ENCODE data around the gene PELO.

- TF ChIP-seq, protein P1, sequence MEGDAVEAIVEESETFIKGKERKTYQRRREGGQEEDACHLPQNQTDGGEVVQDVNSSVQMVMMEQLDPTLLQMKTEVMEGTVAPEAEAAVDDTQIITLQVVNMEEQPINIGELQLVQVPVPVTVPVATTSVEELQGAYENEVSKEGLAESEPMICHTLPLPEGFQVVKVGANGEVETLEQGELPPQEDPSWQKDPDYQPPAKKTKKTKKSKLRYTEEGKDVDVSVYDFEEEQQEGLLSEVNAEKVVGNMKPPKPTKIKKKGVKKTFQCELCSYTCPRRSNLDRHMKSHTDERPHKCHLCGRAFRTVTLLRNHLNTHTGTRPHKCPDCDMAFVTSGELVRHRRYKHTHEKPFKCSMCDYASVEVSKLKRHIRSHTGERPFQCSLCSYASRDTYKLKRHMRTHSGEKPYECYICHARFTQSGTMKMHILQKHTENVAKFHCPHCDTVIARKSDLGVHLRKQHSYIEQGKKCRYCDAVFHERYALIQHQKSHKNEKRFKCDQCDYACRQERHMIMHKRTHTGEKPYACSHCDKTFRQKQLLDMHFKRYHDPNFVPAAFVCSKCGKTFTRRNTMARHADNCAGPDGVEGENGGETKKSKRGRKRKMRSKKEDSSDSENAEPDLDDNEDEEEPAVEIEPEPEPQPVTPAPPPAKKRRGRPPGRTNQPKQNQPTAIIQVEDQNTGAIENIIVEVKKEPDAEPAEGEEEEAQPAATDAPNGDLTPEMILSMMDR (IDR thresholded peaks at IDR 0.05): no peak
- no peak for TF ChIP-seq POLR2A (IDR thresholded peaks at IDR 0.05)
These were observed 11.2 kb downstream of the PELO start for GRCh38 chr5:52798938-52799337.
